H9 (cell line): Measurements from ENCODE around the gene IQGAP3. TPM values are rescaled to one million over a fixed set of nuclear protein-coding genes. Genes with fewer than 3 reads are reported as not detected.

ENCODE experiments used
- DNase-seq: peaks from one replicate; pipeline ENCODE4 v3.0.0-alpha.2; 2017
- H2AFZ ChIP-seq: one replicate; pipeline ENCODE4 v1.6.1; 2013; ENCODE audit warnings: mild to moderate bottlenecking, low read length, control low read depth, moderate library complexity
- H2AK5ac ChIP-seq: 2 replicates; pipeline ENCODE4 v1.6.1; 2013; ENCODE audit warnings: low read length, control low read depth, mixed read lengths; ENCODE audit not compliant: insufficient read length
- H2BK120ac ChIP-seq: one replicate; pipeline ENCODE4 v1.6.1; 2013; ENCODE audit warnings: low read depth, mild to moderate bottlenecking, low read length, control low read depth, inconsistent platforms; ENCODE audit not compliant: poor library complexity, severe bottlenecking
- H2BK12ac ChIP-seq: 2 replicates; pipeline ENCODE4 v1.6.1; 2013; ENCODE audit warnings: low read length, control low read depth, mixed read lengths, low read depth; ENCODE audit not compliant: insufficient read length
- H2BK15ac ChIP-seq: 2 replicates; pipeline ENCODE4 v1.6.1; 2013; ENCODE audit warnings: low read depth, low read length, control low read depth
- H2BK20ac ChIP-seq: one replicate; pipeline ENCODE4 v1.6.1; 2013; ENCODE audit warnings: low read depth, mild to moderate bottlenecking, low read length, control low read depth, inconsistent platforms; ENCODE audit not compliant: poor library complexity, severe bottlenecking
- H2BK5ac ChIP-seq: 2 replicates; pipeline ENCODE4 v1.6.1; 2013; ENCODE audit warnings: low read length, control low read depth, mixed read lengths; ENCODE audit not compliant: insufficient read length
- H3K14ac ChIP-seq: 2 replicates; pipeline ENCODE4 v1.6.1; 2013; ENCODE audit warnings: low read length, control low read depth; ENCODE audit not compliant: insufficient read depth
- H3K18ac ChIP-seq: 2 replicates; pipeline ENCODE4 v1.6.1; 2013; ENCODE audit warnings: low read depth, mild to moderate bottlenecking, mixed read lengths, low read length, control low read depth; ENCODE audit not compliant: insufficient read length
- H3K23ac ChIP-seq: 2 replicates; pipeline ENCODE4 v1.6.1; 2013; ENCODE audit warnings: low read length, control low read depth, mixed read lengths, low read depth; ENCODE audit not compliant: insufficient read length
- H3K23me2 ChIP-seq: 2 replicates; pipeline ENCODE4 v1.6.1; 2013; ENCODE audit warnings: low read depth, mild to moderate bottlenecking, mixed read lengths, low read length, control low read depth; ENCODE audit not compliant: insufficient read length, poor library complexity, severe bottlenecking
- H3K27ac ChIP-seq: 2 replicates; pipeline ENCODE4 v1.5.1; 2013; ENCODE audit warnings: low read length, control low read depth, mixed read lengths, low read depth; ENCODE audit not compliant: insufficient read length
- H3K27me3 ChIP-seq: 2 replicates; pipeline ENCODE4 v1.6.1; 2013; ENCODE audit warnings: low read length, control low read depth, inconsistent platforms; ENCODE audit not compliant: insufficient read depth
- H3K4ac ChIP-seq: 2 replicates; pipeline ENCODE4 v1.6.1; 2013; ENCODE audit warnings: low read depth, mild to moderate bottlenecking, control low read depth, inconsistent platforms, low read length, moderate library complexity
- H3K4me1 ChIP-seq: 2 replicates; pipeline ENCODE4 v1.6.1; 2013; ENCODE audit warnings: low read length, control low read depth, inconsistent platforms; ENCODE audit not compliant: insufficient read depth
- H3K4me2 ChIP-seq: 2 replicates; pipeline ENCODE4 v1.6.1; 2013; ENCODE audit warnings: low read length, control low read depth, mixed read lengths; ENCODE audit not compliant: insufficient read length, insufficient read depth
- H3K56ac ChIP-seq: 2 replicates; pipeline ENCODE4 v1.6.1; 2013; ENCODE audit warnings: low read depth, mild to moderate bottlenecking, mixed read lengths, low read length, control low read depth; ENCODE audit not compliant: insufficient read length
- H3K79me1 ChIP-seq: 2 replicates; pipeline ENCODE4 v1.6.1; 2013; ENCODE audit warnings: low read depth, mild to moderate bottlenecking, moderate library complexity, low read length, control low read depth, inconsistent platforms; ENCODE audit not compliant: insufficient read depth, poor library complexity, severe bottlenecking
- H3K79me2 ChIP-seq: 2 replicates; pipeline ENCODE4 v1.6.1; 2013; ENCODE audit warnings: low read length, control low read depth, inconsistent platforms; ENCODE audit not compliant: insufficient read depth
- H3K9ac ChIP-seq: 2 replicates; pipeline ENCODE4 v1.6.1; 2013; ENCODE audit warnings: low read length, control low read depth, mixed read lengths; ENCODE audit not compliant: insufficient read length; ENCODE audit errors: extremely low read depth
- H3K9me3 ChIP-seq: one replicate; pipeline ENCODE4 v1.6.1; 2013; ENCODE audit warnings: low read depth, low read length, inconsistent platforms; ENCODE audit not compliant: control insufficient read depth
- H3T11ph ChIP-seq: one replicate; pipeline ENCODE4 v1.6.1; 2013; ENCODE audit warnings: mild to moderate bottlenecking, low read length, control low read depth, inconsistent platforms
- H4K20me1 ChIP-seq: one replicate; pipeline ENCODE4 v1.6.1; 2013; ENCODE audit not compliant: control insufficient read depth, insufficient read length, insufficient read depth
- H4K5ac ChIP-seq: 2 replicates; pipeline ENCODE4 v1.6.1; 2013; ENCODE audit warnings: low read depth, mild to moderate bottlenecking, mixed read lengths, low read length, control low read depth; ENCODE audit not compliant: insufficient read length
- H4K8ac ChIP-seq: replicated peaks from 2 replicates; pipeline ENCODE4 v1.6.1; 2013; ENCODE audit warnings: low read length, control low read depth, mixed read lengths, low read depth; ENCODE audit not compliant: insufficient read length
- H4K91ac ChIP-seq: 2 replicates; pipeline ENCODE4 v1.6.1; 2013; ENCODE audit warnings: low read depth, mild to moderate bottlenecking, moderate library complexity, mixed read lengths, low read length, control low read depth; ENCODE audit not compliant: insufficient read length
- H3K27ac Mint-ChIP-seq, 3 experiments: 2 replicates in 2 of 3; 3 replicates in 1 of 3; pipeline ENCODE4 v1.8.0; 2020 to 2021; ENCODE audit warnings: mixed read lengths in 3 of 3, mild to moderate bottlenecking in 1 of 3, moderate library complexity in 1 of 3
- H3K27me3 Mint-ChIP-seq: 2 replicates; pipeline ENCODE4 v1.8.0; 2021; ENCODE audit warnings: low read depth, mild to moderate bottlenecking, moderate library complexity, mixed read lengths
- H3K36me3 Mint-ChIP-seq, 3 experiments: 2 replicates in 2 of 3; 3 replicates in 1 of 3; pipeline ENCODE4 v1.8.0; 2020 to 2021; ENCODE audit warnings: low read depth in 3 of 3, mixed read lengths in 3 of 3; ENCODE audit not compliant: insufficient read depth in 1 of 3
- H3K4me1 Mint-ChIP-seq, 2 experiments: 2 replicates each; pipeline ENCODE4 v1.8.0; 2020; ENCODE audit warnings: mixed read lengths in 2 of 2
- H3K4me3 Mint-ChIP-seq, 2 experiments: 2 replicates in 1 of 2; 3 replicates in 1 of 2; pipeline ENCODE4 v1.8.0; 2020 to 2021; ENCODE audit warnings: mild to moderate bottlenecking in 2 of 2, mixed read lengths in 2 of 2, moderate library complexity in 1 of 2
- H3K9me3 Mint-ChIP-seq, 2 experiments: 2 replicates in 1 of 2; 3 replicates in 1 of 2; pipeline ENCODE4 v1.8.0; 2020; ENCODE audit warnings: mild to moderate bottlenecking in 2 of 2, mixed read lengths in 2 of 2, moderate library complexity in 1 of 2
- WGBS: extraction: QIAGEN DNeasy Blood & Tissue Kit; methylation state at CpG from one replicate; pipeline ENCODE4 v1.1.7; 2013; ENCODE audit warnings: missing lambda C conversion rate, low lambda C conversion rate, mixed read lengths; ENCODE audit not compliant: insufficient read length; ENCODE audit errors: extremely low coverage; 5-methylcytosine and 5-hydroxymethylcytosine counted together
- total RNA-seq: library from RNA; stranded (reverse); gene quantifications from 2 replicates; pipeline ENCODE4 v1.2.1, GENCODE V29; 2021
- TF ChIP-seq, protein P1 (sequence below): fragments of 200-600 bp; sonication (generic); conservative IDR thresholded peaks from 3 replicates; pipeline ENCODE4 v1.8.0; 2021; ENCODE audit warnings: antibody characterized with exemption, mild to moderate bottlenecking

Gene IQGAP3
- total RNA-seq, 1 experiment from 2014 or later = 24.5 TPM

DNA sequence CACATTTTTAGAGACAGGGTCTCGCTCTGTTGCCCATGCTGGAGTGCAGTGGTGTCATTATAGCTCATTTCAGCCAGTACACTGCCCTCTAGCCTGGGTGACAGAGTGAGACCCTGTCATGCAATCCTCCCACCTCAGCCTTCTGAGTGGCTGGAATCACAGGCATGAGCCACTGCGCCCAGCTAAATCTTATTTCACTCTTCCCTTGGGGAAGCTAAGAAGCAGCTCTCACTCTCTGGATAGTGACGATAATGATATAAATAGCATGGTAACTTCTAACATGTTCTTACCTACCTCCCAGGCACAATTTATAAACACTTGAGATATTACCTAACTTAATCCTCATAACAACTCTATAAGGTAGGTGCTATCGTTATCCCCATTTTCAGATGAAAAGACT is 24.9 kb downstream of the IQGAP3 start:
- H3K4ac ChIP-seq = no peak overlapping the region
- H3K18ac ChIP-seq = no peak overlapping the region
- no peaks in the 10 kb centered on the region for H3K9me3 ChIP-seq
- Mint-ChIP-seq H3K36me3 (peaks cover 9 to 46% (median 33%) of the 10 kb centered on the region in 3 experiments), H3K4me3 (no peak overlapping the region), H3K4me1 (no peaks in the 10 kb centered on the region), H3K27ac (no peak overlapping the region), H3K27me3 (no peaks in the 10 kb centered on the region), H3K9me3 (no peaks in the 10 kb centered on the region)
- no peak overlapping the region for H2BK5ac ChIP-seq
- DNase-seq = no peak
- no peak overlapping the region for H2AFZ ChIP-seq
- no peak overlapping the region for H3K23ac ChIP-seq
- no peak overlapping the region for H3K56ac ChIP-seq
- no peak overlapping the region for H4K91ac ChIP-seq
- no peaks in the 10 kb centered on the region for H4K20me1 ChIP-seq
- H2BK12ac ChIP-seq = no peak overlapping the region
- H3K27me3 ChIP-seq = no peaks in the 10 kb centered on the region
- H3K23me2 ChIP-seq = no peaks in the 10 kb centered on the region
- no peak overlapping the region for H3K14ac ChIP-seq
- H3K27ac ChIP-seq = no peak overlapping the region
- H3K4me1 ChIP-seq = no peaks in the 10 kb centered on the region
- no peak overlapping the region for H2BK120ac ChIP-seq
- TF ChIP-seq, protein P1, sequence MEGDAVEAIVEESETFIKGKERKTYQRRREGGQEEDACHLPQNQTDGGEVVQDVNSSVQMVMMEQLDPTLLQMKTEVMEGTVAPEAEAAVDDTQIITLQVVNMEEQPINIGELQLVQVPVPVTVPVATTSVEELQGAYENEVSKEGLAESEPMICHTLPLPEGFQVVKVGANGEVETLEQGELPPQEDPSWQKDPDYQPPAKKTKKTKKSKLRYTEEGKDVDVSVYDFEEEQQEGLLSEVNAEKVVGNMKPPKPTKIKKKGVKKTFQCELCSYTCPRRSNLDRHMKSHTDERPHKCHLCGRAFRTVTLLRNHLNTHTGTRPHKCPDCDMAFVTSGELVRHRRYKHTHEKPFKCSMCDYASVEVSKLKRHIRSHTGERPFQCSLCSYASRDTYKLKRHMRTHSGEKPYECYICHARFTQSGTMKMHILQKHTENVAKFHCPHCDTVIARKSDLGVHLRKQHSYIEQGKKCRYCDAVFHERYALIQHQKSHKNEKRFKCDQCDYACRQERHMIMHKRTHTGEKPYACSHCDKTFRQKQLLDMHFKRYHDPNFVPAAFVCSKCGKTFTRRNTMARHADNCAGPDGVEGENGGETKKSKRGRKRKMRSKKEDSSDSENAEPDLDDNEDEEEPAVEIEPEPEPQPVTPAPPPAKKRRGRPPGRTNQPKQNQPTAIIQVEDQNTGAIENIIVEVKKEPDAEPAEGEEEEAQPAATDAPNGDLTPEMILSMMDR = no peak
- H4K5ac ChIP-seq = no peak overlapping the region
- no peak overlapping the region for H3K9ac ChIP-seq
- no peak overlapping the region for H3T11ph ChIP-seq
- no CpG with 5 or more reads among the region's 4 CpGs for WGBS
- H2BK20ac ChIP-seq = no peak overlapping the region
- H2BK15ac ChIP-seq = no peak overlapping the region
- no peak overlapping the region for H2AK5ac ChIP-seq
- H3K79me2 ChIP-seq = no peaks in the 10 kb centered on the region
- no peak overlapping the region for H4K8ac ChIP-seq
- no peak overlapping the region for H3K4me2 ChIP-seq
- H3K79me1 ChIP-seq = no peaks in the 10 kb centered on the region
